SK-N-SH treated with all-trans-retinoic acid at 6 μM for 48 hours (cell line): ENCODE results near the gene CCDC57.

Source experiments
- GLIS3 ChIP-seq: fragments of 250-450 bp; sonication (Bioruptor Pico); IDR thresholded peaks from 2 replicates; pipeline ENCODE4 v1.5.0; 2020; ENCODE audit warnings: mild to moderate bottlenecking, moderate library complexity
- ISL1 ChIP-seq: fragments of 250-450 bp; sonication (Bioruptor Pico); IDR thresholded peaks from 2 replicates; pipeline ENCODE4 v2.1.2; 2022; ENCODE audit warnings: mild to moderate bottlenecking, moderate library complexity
- PATZ1 ChIP-seq: fragments of 250-450 bp; sonication (Bioruptor Pico); IDR thresholded peaks from 2 replicates; pipeline ENCODE4 v1.8.0; 2020; ENCODE audit warnings: mild to moderate bottlenecking, moderate library complexity, borderline replicate concordance
- SNAI2 ChIP-seq: fragments of 250-450 bp; sonication (Bioruptor Pico); IDR thresholded peaks from 2 replicates; pipeline ENCODE4 v1.5.0; 2020; ENCODE audit warnings: mild to moderate bottlenecking, moderate library complexity
- TCF4 ChIP-seq: fragments of 250-450 bp; sonication (Bioruptor Pico); IDR thresholded peaks from 2 replicates; pipeline ENCODE4 v1.8.0; 2021; ENCODE audit warnings: mild to moderate bottlenecking, moderate library complexity, borderline replicate concordance
- ZFP30 ChIP-seq: fragments of 450-650 bp; formaldehyde crosslinking; IDR thresholded peaks from 2 replicates; pipeline ENCODE4 v1.5.0; 2022; ENCODE audit warnings: mild to moderate bottlenecking, moderate library complexity
- ZNF70 ChIP-seq: fragments of 450-650 bp; formaldehyde crosslinking; IDR thresholded peaks from 2 replicates; pipeline ENCODE4 v1.5.0; 2020; ENCODE audit warnings: mild to moderate bottlenecking, moderate library complexity
- ZNF8 ChIP-seq: fragments of 450-650 bp; formaldehyde crosslinking; IDR thresholded peaks from 2 replicates; pipeline ENCODE4 v1.5.0; 2020; ENCODE audit warnings: mild to moderate bottlenecking, moderate library complexity
- TF ChIP-seq, protein P1 (sequence below): fragments of 250-450 bp; sonication (Bioruptor Pico); IDR thresholded peaks from 2 replicates; pipeline ENCODE4 v1.5.1; 2020; ENCODE audit warnings: low read depth, mild to moderate bottlenecking, moderate library complexity

DNA sequence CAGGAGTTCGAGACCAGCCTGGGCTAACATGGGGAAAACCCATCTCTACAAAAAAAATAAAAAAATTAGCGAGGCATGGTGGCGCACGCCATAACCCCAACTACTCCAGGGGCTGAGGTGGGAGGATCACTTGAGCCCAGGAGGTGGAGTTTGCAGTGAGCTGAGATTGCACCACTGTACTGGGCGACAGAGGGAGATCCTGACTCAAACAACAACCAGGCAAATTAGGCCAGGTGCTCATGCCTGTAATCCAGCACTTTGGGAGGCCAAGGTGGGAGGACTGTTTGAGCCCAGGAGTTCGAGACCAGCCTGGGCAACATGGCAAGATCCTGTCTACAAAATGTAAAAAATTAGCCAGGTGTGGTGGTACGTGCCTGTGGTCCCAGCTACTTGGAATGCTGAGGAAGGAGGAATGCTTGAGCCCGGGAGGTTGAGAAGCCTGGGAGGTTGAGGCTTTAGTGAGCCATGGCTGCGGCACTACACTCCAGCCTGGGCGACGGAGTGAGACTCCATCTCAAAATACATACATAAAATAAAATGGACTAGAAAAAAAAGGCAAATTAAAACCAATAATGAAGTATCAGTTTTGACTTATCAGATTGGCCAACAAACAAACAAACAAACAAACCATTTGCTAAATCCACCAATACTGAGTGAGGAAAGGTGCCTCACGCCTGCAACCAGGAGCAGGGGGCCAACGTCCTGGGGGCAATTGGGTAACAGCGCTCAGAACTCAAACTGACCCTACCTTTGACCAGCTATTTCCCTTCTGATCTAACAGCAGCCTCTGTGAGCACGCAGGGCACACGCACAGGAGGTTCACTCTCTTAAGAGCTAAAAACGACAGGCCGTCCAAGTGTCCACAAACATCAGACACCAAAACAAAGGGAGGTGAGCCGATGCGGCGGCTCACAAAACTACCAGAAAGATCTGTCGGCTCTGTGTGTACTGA lies 95.2 kb downstream of the CCDC57 start:
- TF ChIP-seq ZNF8 (CRISPR knock-in tag) (no peak), PATZ1 (CRISPR knock-in tag) (no peak), SNAI2 (CRISPR knock-in tag) (no peak), ZNF70 (CRISPR knock-in tag) (no peak), ZFP30 (CRISPR knock-in tag) (no peak), TCF4 (CRISPR knock-in tag) (no peak), ISL1 (CRISPR knock-in tag) (no peak), GLIS3 (CRISPR knock-in tag) (no peak)
- TF ChIP-seq, protein P1, sequence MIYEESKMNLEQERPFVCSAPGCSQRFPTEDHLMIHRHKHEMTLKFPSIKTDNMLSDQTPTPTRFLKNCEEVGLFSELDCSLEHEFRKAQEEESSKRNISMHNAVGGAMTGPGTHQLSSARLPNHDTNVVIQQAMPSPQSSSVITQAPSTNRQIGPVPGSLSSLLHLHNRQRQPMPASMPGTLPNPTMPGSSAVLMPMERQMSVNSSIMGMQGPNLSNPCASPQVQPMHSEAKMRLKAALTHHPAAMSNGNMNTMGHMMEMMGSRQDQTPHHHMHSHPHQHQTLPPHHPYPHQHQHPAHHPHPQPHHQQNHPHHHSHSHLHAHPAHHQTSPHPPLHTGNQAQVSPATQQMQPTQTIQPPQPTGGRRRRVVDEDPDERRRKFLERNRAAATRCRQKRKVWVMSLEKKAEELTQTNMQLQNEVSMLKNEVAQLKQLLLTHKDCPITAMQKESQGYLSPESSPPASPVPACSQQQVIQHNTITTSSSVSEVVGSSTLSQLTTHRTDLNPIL (CRISPR knock-in tag), result no peak
